ENCODE measurements around the gene TMEM120B. TPM values are rescaled to one million over a fixed set of nuclear protein-coding genes. Genes with fewer than 3 reads are reported as not detected.
"Not testable (repeated sequence)": the region's sequence is repeated elsewhere in the genome, so short reads cannot be mapped to it uniquely, and the experiment has no call there.

The TMEM120B gene
- total RNA-seq, 4 donors from 2014 or later, result 3.5 to 7.2 (median 5.1) TPM

GRCh38 chr12:121753844-121754264, 41.3 kb downstream of the TMEM120B start:
- TF ChIP-seq CTCF (IDR thresholded peaks at IDR 0.05) (no peak), POLR2A (IDR thresholded peaks at IDR 0.05) (no peak)
- intact Hi-C loops (cut with DNase I; ENCODE audit: low total_unique reads), result no loop called here
- no peak overlapping the region for H3K4me3 ChIP-seq (ENCODE audit: low read depth, poor library complexity, severe bottlenecking)
- 57 to 64% methylated on average over 12 of the region's 12 CpGs for WGBS, 2 donors
- DNase-seq (ENCODE audit: low spot score in 2 of 2), result no peak

DNA sequence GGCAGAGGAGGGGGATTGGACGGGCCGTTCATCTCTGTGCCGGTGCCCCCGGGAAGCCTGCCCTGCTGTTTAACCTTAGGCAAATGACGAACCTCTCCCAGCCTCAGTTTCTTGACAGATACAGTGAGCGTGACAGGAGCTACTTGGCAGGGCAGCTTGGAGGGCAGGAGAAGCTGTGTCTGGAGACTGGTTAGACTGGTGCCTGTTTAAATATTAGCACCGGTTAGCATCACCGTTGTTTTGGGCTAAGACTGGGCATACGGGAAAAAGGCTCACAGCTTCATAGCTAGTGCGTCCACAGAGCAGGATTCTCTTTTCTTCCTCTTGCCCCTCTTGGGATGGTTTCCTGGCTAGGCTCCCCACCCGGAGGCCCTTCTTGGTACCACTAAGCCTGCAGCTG, 42.3 kb downstream of the TMEM120B start:
- WGBS, 2 donors, result 94% methylated on average over 11 of the region's 11 CpGs
- intact Hi-C loops (cut with DNase I; ENCODE audit: low total_unique reads), result no loop called here

GRCh38 chr12:121755591-121755990, 43.0 kb downstream of the TMEM120B start:
- TF ChIP-seq POLR2A (IDR thresholded peaks at IDR 0.05) (no peak), CTCF (IDR thresholded peaks at IDR 0.05) (no peak)
- DNase-seq (ENCODE audit: low spot score in 2 of 2), result no peak
- 89 to 95% methylated on average over 3 of the region's 3 CpGs for WGBS, 2 donors
- no peak overlapping the region for H3K4me3 ChIP-seq (ENCODE audit: low read depth, poor library complexity, severe bottlenecking)
- intact Hi-C loops (cut with DNase I; ENCODE audit: low total_unique reads), result no loop called here

More for the DNA sequence above, 42.3 kb downstream of the TMEM120B start:
- no peak overlapping the region for H3K4me3 ChIP-seq (ENCODE audit: low read depth, poor library complexity, severe bottlenecking)
- no peak for DNase-seq (ENCODE audit: low spot score in 2 of 2)
- TF ChIP-seq POLR2A (IDR thresholded peaks at IDR 0.05) (no peak), CTCF (IDR thresholded peaks at IDR 0.05) (no peak)

DNA sequence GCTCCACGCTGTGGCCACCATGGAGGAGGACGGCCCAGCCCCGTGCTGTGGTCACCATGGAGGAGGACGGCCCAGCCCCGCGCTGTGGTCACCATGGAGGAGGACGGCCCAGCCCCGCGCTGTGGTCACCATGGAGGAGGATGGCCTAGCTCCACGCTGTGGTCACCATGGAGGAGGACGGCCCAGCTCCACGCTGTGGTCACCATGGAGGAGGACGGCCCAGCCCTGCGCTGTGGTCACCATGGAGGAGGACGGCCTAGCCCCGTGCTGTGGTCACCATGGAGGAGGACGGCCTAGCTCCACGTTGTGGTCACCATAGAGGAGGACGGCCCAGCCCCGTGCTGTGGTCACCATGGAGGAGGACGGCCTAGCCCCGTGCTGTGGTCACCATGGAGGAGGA, 46.0 kb downstream of the TMEM120B start:
- H3K4me3 ChIP-seq (ENCODE audit: low read depth, poor library complexity, severe bottlenecking); DNase-seq (ENCODE audit: low spot score in 2 of 2); intact Hi-C loops (cut with DNase I; ENCODE audit: low total_unique reads): not testable (repeated sequence)
- WGBS, 2 donors, result 95 to 97% methylated on average over 19 of the region's 22 CpGs

DNA sequence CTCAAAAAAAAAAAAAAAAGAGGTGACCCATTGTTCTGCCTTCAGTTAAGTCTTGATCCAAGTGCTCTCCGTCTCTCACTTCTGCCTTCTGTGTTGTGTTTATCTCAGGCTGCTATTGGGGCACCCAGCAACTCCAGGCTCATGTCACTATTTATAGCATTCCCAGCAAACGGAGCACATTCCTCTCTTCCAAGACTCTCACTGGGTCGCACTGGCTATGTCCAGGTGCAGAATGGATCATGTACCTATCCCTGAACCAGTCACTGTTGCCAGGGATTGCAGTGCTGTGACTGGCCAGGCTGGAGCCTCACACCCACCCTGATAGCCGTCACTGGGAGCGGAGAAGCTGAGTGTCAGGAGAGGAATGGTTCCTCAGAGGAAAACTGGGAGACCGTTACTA, 49.7 kb downstream of the TMEM120B start:
- no peak for DNase-seq (ENCODE audit: low spot score in 2 of 2)
- TF ChIP-seq CTCF (IDR thresholded peaks at IDR 0.05), result no peak
- TF ChIP-seq POLR2A (IDR thresholded peaks at IDR 0.05), result no peak
- intact Hi-C loops (cut with DNase I; ENCODE audit: low total_unique reads), result no loop called here
- 77 to 86% methylated on average over 6 of the region's 6 CpGs for WGBS, 2 donors
- no peak overlapping the region for H3K4me3 ChIP-seq (ENCODE audit: low read depth, poor library complexity, severe bottlenecking)

DNA sequence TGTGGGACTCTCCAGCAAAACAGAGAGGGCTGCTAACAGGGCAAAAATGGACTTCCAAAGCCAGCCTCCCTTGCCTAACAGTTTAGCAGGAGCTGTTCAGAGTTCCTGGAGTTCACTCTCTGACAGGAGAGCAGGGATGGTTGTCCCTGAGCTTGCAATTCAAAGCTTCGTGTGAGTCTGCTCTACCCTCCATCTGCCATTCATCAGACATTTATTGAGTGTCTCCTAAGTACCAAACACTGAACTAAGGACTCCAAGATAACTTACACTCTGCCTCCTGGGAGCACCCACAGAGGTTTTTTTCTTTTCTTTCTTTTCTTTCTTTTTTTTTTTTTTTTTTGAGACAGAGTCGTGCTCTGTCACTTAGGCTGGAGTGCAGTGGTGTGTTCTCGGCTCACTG, 52.3 kb downstream of the TMEM120B start:
- TF ChIP-seq POLR2A (IDR thresholded peaks at IDR 0.05) (no peak), CTCF (IDR thresholded peaks at IDR 0.05) (no peak)
- intact Hi-C loops (cut with DNase I; ENCODE audit: low total_unique reads), result no loop called here
- no peak overlapping the region for H3K4me3 ChIP-seq (ENCODE audit: low read depth, poor library complexity, severe bottlenecking)
- DNase-seq (ENCODE audit: low spot score in 2 of 2), result no peak
- WGBS, 2 donors, result 79 to 85% methylated on average over 3 of the region's 3 CpGs

All from lower leg skin (tissue), 4 donors.